IgD-negative memory B cell (primary cell): ENCODE measurements around the gene POTEB2. TPM values are rescaled to one million over a fixed set of nuclear protein-coding genes. Genes with fewer than 3 reads are reported as not detected.
"Not testable (repeated sequence)": the region's sequence is repeated elsewhere in the genome, so short reads cannot be mapped to it uniquely, and the experiment has no call there.

Experiments
- H3K27ac Mint-ChIP-seq, 3 donors: one replicate each; pipeline ENCODE4 v1.8.0; 2020 to 2022; ENCODE audit warnings: mild to moderate bottlenecking in 3 of 3, mixed read lengths in 3 of 3, moderate library complexity in 1 of 3
- H3K27me3 Mint-ChIP-seq: one replicate; pipeline ENCODE4 v1.8.0; 2021; ENCODE audit warnings: mixed read lengths
- H3K36me3 Mint-ChIP-seq: one replicate; pipeline ENCODE4 v1.8.0; 2020; ENCODE audit warnings: mild to moderate bottlenecking, mixed read lengths
- H3K4me1 Mint-ChIP-seq, 3 donors: one replicate each; pipeline ENCODE4 v1.8.0; 2020 to 2022; ENCODE audit warnings: mixed read lengths in 3 of 3, mild to moderate bottlenecking in 1 of 3
- H3K4me3 Mint-ChIP-seq, 4 donors: one replicate each; pipeline ENCODE4 v1.8.0; 2020 to 2022; ENCODE audit warnings: mild to moderate bottlenecking in 4 of 4, mixed read lengths in 4 of 4, moderate library complexity in 3 of 4
- H3K9me3 Mint-ChIP-seq, 3 donors: one replicate each; pipeline ENCODE4 v1.8.0; 2020 to 2021; ENCODE audit warnings: mixed read lengths in 3 of 3, mild to moderate bottlenecking in 1 of 3
- polyA plus RNA-seq: library from polyadenylated mRNA; unstranded; fragments of 300-500 nt; fragmentation: Illumina TruSeq; gene quantifications from one replicate; pipeline ENCODE4 v1.2.3, GENCODE V29; 2021

POTEB2 gene
- not detected for polyA plus RNA-seq

- not testable (repeated sequence) for H3K36me3 Mint-ChIP-seq, H3K27ac Mint-ChIP-seq, H3K4me3 Mint-ChIP-seq, H3K27me3 Mint-ChIP-seq, H3K4me1 Mint-ChIP-seq, H3K9me3 Mint-ChIP-seq
Measured at GRCh38 chr15:20866214-20866613, at the start of gene POTEB2. Gene POTEB2, minus strand, starts transcription at chr15:20866314. Its CDS starts 33 bp downstream, at chr15:20866281.

- H3K27ac Mint-ChIP-seq, H3K9me3 Mint-ChIP-seq, H3K4me3 Mint-ChIP-seq, H3K4me1 Mint-ChIP-seq, H3K27me3 Mint-ChIP-seq, H3K36me3 Mint-ChIP-seq: not testable (repeated sequence)
Measured at GRCh38 chr15:20879916-20880315, 13.8 kb upstream of the POTEB2 start.

- not testable (repeated sequence) for H3K36me3 Mint-ChIP-seq, H3K4me3 Mint-ChIP-seq, H3K27ac Mint-ChIP-seq, H3K9me3 Mint-ChIP-seq, H3K27me3 Mint-ChIP-seq, H3K4me1 Mint-ChIP-seq
Measured at GRCh38 chr15:20878464-20878863, 12.3 kb upstream of the POTEB2 start.

DNA sequence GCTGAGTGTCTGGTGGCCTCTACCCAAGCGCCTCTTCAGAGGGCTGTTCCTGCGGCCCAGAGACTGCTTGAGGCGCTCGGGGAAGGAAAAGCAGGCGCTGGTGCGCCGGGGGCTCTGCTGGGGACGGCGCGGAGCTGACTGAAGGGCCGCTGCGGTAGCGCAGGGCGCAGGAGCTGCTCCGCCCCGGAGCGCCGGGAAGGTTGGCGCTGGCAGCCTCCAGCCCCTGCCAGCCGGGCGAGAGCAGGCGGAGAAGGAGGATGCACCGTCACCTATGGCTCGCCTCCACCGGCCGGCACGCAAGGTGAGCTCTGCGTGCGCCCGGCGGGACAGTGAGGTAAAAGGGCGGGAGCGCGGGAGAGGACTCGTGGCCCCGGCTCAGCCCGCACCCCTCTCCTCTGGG lies 11.7 kb upstream of the POTEB2 start:
- not testable (repeated sequence) for H3K36me3 Mint-ChIP-seq, H3K9me3 Mint-ChIP-seq, H3K27ac Mint-ChIP-seq, H3K4me3 Mint-ChIP-seq, H3K27me3 Mint-ChIP-seq, H3K4me1 Mint-ChIP-seq
